NCI-H748 (cell line): ENCODE data around the gene ARL5A.
"Not testable (repeated sequence)": the region's sequence is repeated elsewhere in the genome, so short reads cannot be mapped to it uniquely, and the experiment has no call there.

Experiments used
- DNase-seq: peaks from one replicate; lab custom pipeline; 2025; ENCODE audit not compliant: unreplicated experiment; lab: John Stamatoyannopoulos, UW

The ARL5A gene, protein sequence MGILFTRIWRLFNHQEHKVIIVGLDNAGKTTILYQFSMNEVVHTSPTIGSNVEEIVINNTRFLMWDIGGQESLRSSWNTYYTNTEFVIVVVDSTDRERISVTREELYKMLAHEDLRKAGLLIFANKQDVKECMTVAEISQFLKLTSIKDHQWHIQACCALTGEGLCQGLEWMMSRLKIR

DNA sequence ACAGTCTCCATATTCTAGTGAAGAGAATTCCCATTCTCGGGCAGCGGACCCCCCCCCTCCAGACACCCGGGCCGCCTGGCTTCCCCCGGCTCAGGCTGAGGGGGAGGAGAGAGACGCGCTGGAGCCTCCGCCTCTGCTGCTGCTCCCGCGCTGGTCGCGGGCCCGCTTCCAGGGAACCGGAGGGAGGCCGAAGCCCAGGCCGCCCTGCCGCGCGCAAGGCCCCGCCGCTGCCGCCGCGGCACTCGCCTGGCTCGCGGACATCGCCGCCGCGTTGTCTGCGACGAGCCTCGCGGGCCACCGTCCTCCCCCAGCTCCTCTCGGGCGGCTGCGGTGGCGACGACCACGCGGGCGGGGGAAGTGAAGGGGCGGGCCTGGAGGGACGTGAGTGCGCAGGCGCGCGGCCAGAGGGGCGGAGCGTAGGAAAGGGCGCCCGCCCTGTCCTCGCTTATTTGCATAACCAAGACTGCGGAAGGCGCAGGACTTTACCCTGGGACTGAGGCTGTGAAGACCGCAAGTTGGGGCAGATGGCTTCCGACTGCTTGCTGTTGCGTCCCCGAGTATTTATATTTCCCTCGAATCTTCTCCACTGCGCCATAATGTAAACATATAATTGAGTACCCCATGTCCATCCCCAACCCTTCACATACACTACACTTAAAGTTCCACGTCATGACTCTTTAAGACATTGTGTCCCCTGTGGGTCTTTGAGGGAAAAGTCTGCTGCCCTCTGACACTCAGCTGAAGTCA is at the start of gene ARL5A:
ARL5A (minus strand) TSS at position 279 of the 747 bp plus-strand sequence; CDS start at position 34, 245 bp downstream.
- DNase-seq = peak; percentile 94

DNA sequence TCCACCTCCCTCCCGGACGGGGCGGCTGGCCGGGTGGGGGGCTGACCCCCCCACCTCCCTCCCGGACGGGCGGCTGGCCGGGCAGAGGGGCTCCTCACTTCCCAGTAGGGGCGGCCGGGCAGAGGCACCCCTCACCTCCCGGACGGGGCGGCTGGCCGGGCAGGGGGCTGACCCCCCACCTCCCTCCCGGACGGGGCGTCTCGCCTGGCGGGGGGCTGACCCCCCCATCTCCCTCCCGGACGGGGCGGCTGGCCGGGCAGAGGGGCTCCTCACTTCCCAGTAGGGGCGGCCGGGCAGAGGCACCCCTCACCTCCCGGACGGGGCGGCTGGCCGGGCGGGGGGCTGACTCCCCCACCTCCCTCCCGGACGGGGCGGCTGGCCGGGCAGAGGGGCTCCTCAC is 47.4 kb upstream of the ARL5A start:
- not testable (repeated sequence) for DNase-seq

DNA sequence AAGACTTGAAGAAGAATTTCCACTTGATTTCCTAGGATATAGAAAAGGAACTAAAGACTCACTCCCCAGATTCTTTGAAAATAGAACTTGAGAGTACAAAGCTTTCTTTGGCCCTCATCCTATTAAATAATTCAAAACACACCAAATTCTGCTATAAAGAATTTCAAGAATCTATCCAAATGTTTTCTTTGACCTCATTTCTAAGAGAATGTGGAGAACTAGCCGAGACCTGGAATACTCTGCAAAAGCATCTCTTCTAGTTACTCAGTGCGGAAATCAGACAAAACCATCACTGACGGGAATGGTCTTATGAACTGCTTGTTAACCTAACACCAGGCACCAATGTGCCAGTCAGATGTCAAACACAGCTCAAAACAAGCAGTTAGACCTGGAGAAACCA is 44.2 kb upstream of the ARL5A start:
- DNase-seq = no peak

DNA sequence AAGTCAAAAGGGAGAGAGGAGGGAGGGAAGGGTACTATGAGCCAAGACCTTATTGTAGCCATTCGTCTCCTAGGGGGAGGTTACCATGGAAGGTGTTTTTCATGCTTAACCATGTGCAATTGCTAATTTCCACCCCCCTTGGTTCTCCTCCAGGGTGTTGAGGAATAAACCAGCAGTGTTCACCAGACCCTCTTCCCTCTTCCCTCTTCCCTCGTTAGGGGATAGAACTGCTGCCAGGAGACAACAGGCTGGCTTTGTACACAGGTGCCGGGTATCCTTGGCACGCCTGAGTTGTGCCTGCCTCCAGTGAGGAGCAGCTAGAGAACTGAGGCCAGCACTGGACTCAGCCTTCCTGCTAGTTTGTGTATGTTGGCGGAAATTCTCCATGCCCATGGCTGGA is 41.1 kb upstream of the ARL5A start:
- DNase-seq = no peak

DNA sequence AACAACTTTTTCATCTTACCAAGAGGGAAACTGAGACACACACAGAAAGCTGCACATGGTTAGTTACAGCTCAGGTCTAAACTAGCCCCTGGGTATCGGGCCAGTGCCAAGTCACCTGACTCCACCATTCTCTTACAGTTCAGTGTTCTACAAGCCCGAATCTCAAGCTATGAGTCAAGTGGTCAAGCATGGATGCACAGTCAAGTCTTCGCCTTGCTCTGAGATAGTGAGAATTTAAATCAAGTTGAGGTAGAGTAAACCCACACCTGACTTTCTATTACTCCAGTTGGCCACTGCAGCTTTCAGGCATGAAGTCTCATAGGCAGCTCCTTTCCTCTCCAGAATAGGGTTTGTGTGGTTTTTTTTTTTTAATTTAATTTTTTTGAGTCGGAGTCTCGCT is 34.5 kb upstream of the ARL5A start:
- DNase-seq = no peak

DNA sequence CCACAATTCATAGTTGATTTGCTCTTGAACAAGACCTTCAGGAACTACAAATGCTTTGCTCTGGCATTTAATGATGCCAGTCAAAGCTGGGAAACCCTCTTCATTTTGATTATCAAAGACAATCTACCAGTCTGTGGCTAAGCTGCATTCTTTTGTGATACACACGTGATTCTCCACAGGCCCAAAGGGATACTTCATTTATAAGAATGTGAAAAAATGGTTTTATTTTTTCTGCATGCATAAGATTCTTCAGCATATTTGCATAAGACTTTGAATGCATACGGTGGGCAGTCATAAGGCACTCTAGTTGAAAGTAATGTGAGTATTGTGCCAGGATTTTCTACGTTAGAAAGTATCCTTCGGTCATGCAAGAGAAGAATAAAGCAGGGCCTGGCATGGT is 33.0 kb upstream of the ARL5A start:
- no peak for DNase-seq

DNA sequence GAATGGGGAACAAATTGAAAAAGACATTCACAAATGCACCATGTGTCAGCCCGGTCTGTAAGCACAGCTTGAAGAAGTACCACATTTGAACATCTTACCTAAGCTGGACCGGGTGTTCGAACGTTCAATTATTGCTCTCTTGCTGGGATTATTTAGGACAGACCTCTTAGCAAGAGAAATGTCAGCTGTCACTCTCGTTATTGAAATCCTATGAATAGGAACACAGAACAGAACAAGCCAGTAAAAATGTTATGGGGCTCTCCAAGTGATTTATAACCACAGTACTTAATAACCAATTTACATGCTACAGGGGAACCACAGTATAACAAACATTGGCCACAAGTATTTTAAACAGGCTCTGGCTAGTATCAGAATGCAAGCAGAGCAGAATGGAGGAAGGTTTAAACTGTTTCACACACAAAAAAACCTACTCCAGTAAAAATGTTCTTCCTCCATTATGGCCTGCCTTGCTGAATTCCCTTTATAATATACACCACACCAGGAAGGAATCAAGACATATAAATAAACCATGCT is 32.5 kb upstream of the ARL5A start:
- no peak for DNase-seq

DNA sequence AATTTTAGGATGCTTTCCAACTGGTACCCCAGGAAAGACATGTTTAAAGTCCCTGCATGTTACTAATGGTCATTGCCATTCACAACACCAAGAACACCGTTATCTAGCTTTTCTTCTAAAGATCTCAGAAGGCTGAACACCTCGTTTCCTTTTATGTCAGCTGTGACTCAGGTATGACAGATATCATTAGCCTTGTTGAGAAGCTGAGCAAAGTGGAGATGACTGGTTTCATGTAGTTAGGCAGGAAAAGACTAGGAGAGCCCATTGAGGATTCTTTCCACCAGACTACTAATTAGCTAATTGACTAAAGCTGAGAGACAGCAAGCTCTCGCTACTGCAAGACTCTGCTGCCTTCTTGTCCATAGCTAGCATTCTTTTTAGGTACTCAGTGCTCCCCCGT is 32.0 kb upstream of the ARL5A start:
- DNase-seq = no peak

DNA sequence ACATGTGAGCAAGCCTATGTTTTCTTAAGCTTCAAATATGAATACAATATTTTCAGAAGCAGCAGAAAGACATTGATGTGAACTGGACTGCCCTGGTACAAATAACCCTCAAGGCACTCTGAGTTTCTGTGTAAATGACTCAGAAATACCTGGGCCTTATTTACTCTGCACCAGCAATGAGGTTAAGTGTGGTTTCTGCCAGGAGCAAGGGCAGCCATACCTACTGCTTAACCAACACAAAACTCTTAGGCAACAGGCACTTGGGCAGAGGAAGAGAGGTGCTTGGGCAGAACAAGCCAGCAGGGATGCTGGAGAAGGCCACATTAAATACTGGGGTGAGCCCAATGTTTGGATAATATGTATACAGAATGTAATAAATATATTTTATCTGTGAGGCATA is 29.4 kb upstream of the ARL5A start:
- no peak for DNase-seq

DNA sequence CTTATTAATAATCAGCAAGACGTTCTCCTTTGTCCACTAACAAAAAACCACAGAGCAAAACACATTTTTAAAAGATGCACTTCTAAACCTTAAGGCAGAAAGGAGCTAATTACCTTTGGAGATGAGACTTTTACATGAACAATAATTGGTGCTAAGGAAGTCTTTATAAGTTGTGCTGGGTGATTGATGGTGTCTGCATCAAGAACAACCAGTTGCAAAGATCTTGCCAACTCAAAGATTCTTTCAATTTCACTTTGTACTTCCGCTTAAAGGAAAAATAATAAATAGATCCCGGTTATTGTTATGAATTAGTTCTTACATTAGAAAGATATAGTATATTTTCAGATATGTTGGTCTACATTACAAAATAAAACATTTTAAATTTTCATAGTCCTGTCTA is 26.9 kb upstream of the ARL5A start:
- no peak for DNase-seq

DNA sequence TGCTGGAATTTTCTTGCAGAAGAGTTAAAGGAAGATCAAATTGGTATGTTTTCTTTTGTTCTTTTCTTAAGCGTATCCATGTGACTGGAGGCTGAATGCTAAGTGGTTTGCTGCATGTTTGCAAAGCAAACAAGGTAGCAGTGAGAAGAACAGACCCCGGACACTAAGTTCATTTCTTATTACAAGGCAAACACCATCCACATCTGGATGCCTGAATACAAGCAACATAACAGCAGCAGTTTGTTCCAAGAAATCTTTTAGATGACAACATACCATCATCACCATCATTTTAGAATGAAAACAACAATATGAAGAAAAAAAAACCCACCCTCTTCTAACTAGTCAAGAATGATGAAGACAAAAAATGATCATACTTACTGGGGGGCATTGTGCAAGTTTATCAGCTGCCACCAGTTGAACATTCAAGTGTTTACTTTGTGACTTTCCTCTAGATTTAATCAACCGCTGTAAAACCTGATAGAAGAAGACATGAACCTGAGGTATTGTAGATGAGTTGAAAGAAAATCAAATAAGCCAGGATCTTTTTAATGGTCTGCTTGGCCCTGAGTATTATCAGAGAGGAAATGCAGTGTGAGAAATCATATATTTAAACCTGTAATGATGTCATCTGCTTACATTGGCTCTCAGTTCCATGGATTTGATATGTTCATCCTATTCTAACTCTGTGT is 25.0 kb upstream of the ARL5A start:
- peak; percentile 18 for DNase-seq

DNA sequence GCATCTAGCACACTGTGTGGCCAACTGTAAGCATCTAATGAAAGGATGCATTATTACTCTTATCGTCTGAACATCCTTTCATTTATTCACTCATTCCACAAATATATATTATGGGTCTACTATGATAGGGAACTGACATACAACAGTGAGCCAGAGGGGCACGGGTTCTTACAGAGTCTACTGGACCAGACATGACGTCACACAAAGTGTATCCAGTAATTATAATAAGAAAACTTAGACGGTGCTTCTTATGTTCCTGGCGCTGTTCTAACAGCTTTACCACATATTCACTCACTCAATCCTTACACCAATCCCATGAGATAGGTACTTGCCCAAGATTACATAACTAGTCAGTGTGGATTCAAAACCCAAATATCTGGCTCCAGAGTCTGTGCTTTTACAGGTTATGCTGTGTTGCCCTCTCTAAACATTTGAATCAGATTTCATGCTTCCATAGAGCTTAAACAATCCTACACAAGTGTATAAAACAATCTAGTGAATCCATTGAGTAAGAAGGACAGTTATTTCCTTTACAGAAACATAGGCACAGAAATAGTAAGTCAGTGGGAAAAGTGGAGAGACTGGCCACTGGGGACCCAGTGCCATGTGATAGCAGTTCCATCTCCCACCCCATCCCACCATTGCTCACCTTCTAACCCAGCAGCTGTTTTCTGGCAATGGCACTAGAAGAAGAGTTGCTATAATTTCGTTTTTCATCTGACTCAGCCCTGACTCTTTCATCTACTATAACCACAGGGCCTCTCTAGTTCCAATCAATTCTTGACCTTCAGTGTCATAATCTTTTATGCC is 24.2 kb upstream of the ARL5A start:
- no peak for DNase-seq

DNA sequence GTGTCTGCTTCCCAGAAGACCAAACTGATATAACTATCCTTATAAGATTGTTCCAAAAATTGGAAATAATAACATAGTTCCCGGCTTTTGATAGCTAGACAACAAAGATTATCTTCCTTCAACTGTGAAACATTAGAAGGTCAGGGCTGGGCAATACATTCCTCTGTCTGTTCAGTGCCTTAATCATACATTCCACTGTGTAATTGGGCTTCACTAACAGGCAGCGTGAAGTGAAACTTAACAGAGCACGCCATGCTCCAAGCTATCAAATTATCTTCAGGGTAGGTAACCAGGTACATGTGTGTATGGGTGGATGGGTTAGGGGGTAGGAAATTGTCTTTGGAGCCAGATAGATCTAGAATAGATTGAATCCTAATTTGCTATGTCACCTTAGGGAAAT is 23.5 kb upstream of the ARL5A start:
- no peak for DNase-seq

DNA sequence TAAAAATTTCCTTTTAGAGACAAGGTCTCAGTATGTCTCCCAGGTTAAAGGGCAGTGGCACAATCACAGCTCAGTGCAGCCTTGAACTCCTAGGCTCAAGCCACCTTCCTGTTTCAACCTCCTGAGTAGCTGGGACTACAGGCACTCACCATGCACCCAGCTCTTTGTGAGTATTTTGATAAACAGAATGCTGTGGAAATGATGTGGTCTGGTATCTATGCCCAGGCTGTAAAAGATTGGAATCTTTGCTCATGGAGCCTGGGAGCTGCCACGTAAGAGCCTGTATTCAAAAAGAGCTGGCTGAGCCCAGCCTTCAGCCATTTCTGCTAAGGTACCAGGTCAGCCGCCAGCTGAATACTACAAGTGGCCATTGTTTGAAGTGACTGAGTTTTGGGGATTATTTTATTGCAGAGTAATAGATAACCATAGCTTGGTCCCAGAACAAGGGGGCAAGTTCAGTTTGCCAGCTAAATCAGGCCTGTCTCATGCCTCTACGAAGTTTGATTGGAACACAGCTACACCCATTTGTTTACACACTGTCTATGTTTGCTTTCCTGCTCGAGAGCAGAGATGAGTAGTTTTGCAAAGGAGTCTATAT is 21.3 kb upstream of the ARL5A start:
- DNase-seq = peak; percentile 44

DNA sequence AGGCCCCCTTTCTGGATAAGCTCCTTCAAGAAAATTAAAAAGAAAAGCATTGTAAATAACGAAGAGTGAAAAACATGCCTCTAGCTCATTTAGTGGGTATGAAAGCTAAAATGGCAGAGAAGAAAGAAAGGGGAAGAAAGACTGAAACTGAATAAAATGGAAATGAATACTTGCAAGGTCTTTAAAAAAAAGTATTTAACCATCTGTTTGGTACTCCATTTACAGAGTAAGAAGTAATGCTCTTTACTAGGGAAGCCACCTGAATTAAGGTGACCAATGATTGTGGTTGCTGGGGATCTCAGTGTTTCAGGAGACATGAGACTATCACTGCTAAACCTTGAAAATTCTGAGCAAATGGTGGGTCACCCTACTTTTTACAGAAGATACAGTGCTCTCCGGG is 17.7 kb upstream of the ARL5A start:
- no peak for DNase-seq

DNA sequence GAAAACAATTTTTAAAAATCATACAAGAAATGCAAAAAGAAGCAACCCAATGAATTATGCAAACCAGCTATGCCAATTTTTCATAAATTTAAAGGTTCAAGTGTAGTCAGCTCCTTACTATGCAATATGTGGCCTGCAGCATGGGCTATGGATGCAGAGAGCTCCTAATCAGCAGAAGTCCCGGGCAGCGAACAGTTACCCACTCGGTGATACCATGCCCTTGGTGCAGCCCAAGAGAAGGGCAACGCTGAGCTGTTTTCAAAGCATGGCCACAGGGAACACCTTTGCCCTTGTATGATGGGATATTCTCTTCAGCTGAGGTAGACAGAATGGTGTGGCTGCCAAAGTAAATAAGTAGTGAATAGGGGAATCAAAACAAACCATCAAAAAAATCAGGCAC is 17.3 kb upstream of the ARL5A start:
- peak; percentile 21 for DNase-seq

DNA sequence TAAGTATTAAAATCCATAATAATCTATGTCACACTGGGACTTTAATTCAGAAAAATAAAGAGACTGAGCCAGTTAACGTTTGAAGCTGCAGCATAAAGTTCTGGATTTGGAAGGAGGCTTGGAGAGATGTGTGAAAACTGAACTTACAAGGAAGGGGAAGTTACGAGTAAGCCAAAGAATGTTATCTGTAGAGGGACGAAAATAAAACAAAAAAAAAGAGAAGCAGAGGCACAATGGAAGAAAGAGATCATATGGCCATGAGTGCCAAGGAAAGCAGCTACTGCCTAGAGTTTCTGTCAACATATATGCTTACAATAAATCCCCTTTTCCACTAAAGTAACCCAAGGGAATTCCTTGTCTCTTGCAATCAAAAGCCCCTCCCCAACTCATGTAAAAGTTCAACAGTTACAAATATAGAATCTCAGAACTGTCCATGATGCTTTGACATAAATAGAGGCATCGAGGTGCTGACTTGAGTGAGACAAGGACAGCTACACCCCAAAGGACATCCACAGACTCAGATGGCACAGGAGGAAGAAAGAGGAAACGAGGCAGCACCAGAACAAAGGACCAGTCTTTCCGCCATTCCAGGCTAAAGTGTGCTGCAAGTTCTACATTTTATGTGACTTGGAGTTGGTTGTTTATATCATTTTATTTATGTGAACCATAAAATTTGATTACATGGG is 16.1 kb upstream of the ARL5A start:
- no peak for DNase-seq

DNA sequence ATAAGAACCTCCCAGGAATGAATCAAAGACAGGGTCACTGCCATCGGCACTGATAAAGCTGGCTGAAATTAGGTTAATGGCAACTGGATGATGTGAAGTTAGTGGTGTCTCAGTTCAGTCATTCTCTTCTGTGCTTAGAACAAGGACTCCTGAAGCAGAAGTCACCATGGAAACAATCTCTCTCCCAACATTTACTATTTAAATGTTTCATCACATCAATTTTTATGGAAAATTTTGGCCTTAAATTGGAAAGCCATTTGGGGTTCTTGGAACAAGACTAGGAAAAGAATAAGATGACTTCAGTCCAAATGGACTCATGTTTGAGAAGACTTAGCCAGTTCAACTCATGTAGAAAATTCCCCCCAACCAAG is 15.5 kb upstream of the ARL5A start:
- no peak for DNase-seq

DNA sequence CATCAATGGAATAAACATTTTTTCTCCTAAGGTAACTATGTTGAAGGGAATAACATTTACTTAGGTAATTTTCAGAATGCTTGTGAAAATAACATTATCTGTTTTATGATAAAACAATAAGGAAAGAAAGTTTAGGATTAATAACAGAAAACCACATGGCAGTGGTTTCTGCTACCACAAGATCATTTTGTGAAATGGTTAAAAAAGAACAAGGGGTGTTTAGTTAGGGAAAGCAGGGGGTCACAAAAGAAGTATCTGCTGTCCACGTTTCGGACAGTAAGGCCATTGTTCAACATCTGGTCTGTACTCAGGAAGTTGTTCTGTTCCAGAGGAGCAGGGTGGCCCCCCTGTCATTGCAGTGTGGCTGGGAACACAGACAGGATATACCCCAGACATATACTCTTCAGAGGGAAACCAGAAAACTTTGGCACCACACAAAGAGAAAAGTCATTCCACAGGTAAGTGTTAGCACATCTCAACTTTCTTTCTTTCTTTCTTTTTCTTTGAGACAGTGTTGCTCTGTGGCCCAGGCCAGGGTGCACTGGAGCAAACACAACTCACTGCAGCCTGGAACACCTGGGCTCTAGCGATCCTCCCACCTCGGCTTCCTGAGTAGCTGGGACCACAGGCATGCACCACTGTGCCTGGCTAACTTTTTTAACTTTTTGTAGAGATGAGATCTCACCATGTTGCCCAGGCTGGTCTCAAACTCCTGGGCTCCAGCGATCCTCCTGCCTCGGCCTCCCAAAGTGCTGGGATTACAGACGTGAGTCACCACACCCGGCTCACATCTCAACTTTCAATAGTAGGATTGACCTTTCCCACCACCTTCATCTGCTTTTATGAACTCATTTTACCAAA is 14.8 kb upstream of the ARL5A start:
- DNase-seq = no peak
